Activated CD4-positive, alpha-beta T cell treated with anti-CD3 and anti-CD28 coated beads, Interleukin-2, amount 50 U/mL, for 4 hours (primary cell): ENCODE results near the gene ANKRD52.
"Not testable (repeated sequence)": the region's sequence is repeated elsewhere in the genome, so short reads cannot be mapped to it uniquely, and the experiment has no call there.

Source experiments
- DNase-seq, 2 experiments: peaks; one replicate each; pipeline ENCODE4 v3.0.0-alpha.2; 2020

The ANKRD52 gene

GRCh38 chr12:56271031-56271430 is 12.8 kb upstream of the ANKRD52 start:
- no peak for DNase-seq

GRCh38 chr12:56267443-56268071 is 9.4 kb upstream of the ANKRD52 start:
- no peak for DNase-seq

- DNase-seq = peak; percentile 89 to 91
Measured at GRCh38 chr12:56266693-56267442, 8.7 kb upstream of the ANKRD52 start, which contains the start of gene COQ10A. Gene COQ10A (plus strand): TSS chr12:56266942. CDS start chr12:56267119, 177 bp downstream.

- DNase-seq = not testable (repeated sequence)
Measured at GRCh38 chr12:56266068-56266692, 8.0 kb upstream of the ANKRD52 start.

- DNase-seq = not testable (repeated sequence)
Measured at GRCh38 chr12:56262955-56263354, 4.8 kb upstream of the ANKRD52 start.

- DNase-seq = no peak
Measured at GRCh38 chr12:56261503-56262232, 3.5 kb upstream of the ANKRD52 start.

GRCh38 chr12:56260921-56261320 is 2.7 kb upstream of the ANKRD52 start:
- DNase-seq = no peak

- no peak for DNase-seq
Measured at GRCh38 chr12:56260380-56260779, 2.2 kb upstream of the ANKRD52 start.

GRCh38 chr12:56258820-56259183 is 618 bp upstream of the ANKRD52 start:
- DNase-seq = no peak

- DNase-seq = no peak
Measured at GRCh38 chr12:56257491-56258067, 605 bp downstream of the ANKRD52 start.

GRCh38 chr12:56257071-56257470 is 1.1 kb downstream of the ANKRD52 start:
- no peak for DNase-seq

GRCh38 chr12:56256326-56256960 is 1.7 kb downstream of the ANKRD52 start:
- no peak for DNase-seq

- no peak for DNase-seq
Measured at GRCh38 chr12:56255671-56256070, 2.5 kb downstream of the ANKRD52 start.

- DNase-seq = no peak
Measured at GRCh38 chr12:56253091-56253490, 5.1 kb downstream of the ANKRD52 start.

- no peak for DNase-seq
Measured at GRCh38 chr12:56252649-56253048, 5.5 kb downstream of the ANKRD52 start.

GRCh38 chr12:56248711-56249110 is 9.5 kb downstream of the ANKRD52 start:
- no peak for DNase-seq

GRCh38 chr12:56247923-56248322 is 10.3 kb downstream of the ANKRD52 start:
- DNase-seq = no peak

- DNase-seq = no peak
Measured at GRCh38 chr12:56244494-56244893, 13.7 kb downstream of the ANKRD52 start.

GRCh38 chr12:56243731-56244181 is 14.4 kb downstream of the ANKRD52 start:
- DNase-seq = no peak

- no peak for DNase-seq
Measured at GRCh38 chr12:56242986-56243385, 15.2 kb downstream of the ANKRD52 start.

- DNase-seq = no peak
Measured at GRCh38 chr12:56241424-56242303, 16.5 kb downstream of the ANKRD52 start.
